Suprapubic skin (tissue), 4 donors: ENCODE measurements around the gene CYP46A1.

Source experiments
- CTCF ChIP-seq, 2 donors: fragments of 200-600 bp in 1 of 2; fragments of 450-650 bp in 1 of 2; sonication (generic) in 1 of 2; IDR thresholded peaks; one replicate each; pipeline ENCODE4 v1.5.1; 2016 to 2019; ENCODE audit warnings: antibody characterized with exemption in 2 of 2, mild to moderate bottlenecking in 1 of 2, moderate library complexity in 1 of 2
- EP300 ChIP-seq: sonication (generic); formaldehyde crosslinking; IDR thresholded peaks from one replicate; pipeline ENCODE4 v1.6.1; 2017; ENCODE audit warnings: antibody characterized with exemption
- POLR2A ChIP-seq, 2 donors: fragments of 450-650 bp; IDR thresholded peaks; one replicate each; pipeline ENCODE4 v1.6.1; 2017; ENCODE audit warnings: antibody characterized with exemption in 2 of 2, mild to moderate bottlenecking in 2 of 2, moderate library complexity in 2 of 2
- POLR2AphosphoS5 ChIP-seq, 3 donors: sonication (generic); formaldehyde crosslinking; IDR thresholded peaks; one replicate each; pipeline ENCODE4 v1.6.1; 2017; ENCODE audit warnings: antibody characterized with exemption in 3 of 3

DNA sequence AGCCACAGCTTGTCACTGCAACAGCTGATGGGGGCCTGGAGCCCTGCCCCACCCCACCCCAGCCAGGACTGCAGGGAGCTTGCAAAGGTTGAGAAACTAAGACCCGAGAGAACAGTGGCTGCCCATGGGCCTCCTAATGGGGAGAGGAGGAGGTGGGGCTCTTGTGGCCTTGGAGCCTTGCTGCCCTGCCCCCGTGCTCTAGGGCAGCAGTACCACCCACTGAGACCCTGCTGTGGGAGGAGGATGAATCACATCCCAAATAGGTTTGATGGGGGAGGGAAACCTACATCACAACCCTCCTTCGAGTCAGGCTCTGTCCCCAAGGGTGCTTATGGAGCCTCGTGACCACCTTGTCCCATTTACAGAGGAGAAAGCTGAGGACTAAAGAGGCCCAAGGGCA lies 23.3 kb upstream of the CYP46A1 start:
- TF ChIP-seq CTCF (IDR thresholded peaks at IDR 0.05) (no peak), POLR2A (IDR thresholded peaks at IDR 0.05) (no peak), POLR2AphosphoS5 (IDR thresholded peaks at IDR 0.05) (no peak), EP300 (no peak)
